GM15510 (cell line): ENCODE results near the gene BCL2L1.
A peak's percentile ranks its signal among the peaks of the same experiment; 100 is the strongest.

ENCODE experiments used
- POLR2A ChIP-seq: IDR thresholded peaks from 3 replicates; pipeline ENCODE4 v1.6.1; 2011; ENCODE audit warnings: borderline replicate concordance; ENCODE audit not compliant: insufficient read length; ENCODE audit errors: extremely low read depth

The BCL2L1 gene

DNA sequence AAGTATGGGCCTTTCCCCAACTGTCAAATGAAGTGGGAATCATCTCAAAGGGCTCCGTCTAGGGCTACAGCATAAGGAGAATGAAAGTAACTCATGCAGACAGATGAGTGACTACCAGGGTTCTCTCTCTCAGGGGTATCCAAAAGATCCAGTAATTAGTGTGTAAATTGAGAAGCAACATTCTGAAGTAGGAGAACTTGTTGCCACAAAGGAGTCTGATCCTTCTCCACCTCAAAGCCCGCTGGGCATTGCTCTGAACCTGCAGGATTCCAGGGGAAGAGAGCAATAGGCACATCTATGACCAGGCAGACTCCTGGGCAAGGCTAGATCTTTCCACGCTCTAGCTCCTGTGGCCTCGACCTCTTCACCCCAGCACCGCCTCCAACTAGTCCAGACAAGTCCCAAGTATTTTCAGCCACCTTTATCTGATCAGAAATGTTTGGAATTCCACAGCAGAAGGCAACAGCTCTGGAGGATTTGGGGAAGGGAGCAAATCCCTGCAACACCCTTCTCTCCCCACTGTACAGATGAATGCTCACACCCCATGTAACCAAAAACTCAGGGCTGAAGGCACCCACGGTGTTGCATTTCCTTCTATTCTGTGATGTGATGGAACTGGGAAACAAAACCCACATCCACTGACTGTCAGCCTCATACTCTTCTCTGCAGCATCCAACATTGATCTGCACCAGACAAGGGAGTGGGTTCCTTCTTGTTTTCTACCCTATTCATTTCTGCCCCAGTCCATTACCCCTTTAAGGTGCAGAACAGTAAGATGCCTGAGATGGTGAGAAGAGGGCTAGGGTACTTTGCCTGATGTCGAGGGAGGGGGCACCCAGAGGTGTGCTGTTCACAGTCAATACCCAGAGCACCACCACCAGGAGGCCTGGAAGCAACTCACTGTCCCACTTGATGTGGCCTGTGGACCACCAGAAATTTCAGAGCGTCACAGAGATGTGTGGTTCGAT lies 44.0 kb downstream of the BCL2L1 start:
- TF ChIP-seq POLR2A, result no peak

DNA sequence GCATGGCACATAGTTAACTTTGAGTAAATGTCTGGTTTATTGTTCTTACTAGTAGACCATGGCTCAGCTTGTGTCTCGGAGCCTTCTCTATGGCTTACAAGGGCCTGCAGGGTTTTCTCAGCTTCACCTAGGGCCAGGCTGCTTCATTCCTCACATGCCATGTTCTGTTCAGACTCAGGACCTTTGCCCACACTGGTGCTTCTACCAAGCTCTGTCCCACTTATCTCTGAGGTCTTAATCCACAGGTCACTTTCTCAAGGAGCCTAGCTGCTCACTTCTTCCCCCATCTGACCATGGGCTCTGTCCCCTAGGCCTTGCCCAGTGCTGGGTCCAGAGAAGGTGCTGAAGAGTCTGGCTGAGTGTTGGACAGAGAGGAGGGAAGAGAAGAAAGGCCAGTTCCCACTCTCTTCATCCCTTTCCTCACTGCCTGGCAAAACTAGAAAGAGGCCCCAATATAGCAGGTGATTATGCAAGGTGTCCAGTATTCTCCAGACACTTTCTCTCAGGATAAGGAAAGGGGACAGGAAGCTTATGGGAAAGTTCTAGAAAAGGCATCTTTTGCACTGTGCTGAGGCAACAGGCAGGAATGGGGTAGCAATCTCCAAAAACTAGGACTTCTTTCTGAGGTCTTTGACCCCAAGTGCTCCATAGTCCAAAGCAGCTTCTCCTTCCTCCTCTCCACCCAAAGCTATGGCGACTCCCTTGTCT lies 45.0 kb downstream of the BCL2L1 start:
- no peak for TF ChIP-seq POLR2A

DNA sequence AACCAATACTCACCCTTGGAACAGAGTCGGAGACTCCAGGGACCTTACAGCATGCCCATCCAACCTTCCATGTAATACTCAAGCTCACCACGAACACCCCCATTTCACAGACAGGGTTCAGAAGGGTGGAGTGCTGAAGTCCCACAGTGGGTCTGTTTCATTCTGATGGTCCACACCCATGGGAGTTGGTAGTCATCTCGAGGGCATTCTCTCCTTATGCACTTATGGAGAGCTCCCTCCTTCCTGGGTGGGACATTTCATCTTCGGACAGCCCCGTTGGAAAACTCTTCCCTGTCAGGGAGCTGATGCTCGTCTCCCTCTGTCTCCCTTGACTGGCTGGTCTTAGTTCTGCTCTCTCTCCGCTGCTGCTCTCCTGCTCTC lies 46.1 kb downstream of the BCL2L1 start:
- TF ChIP-seq POLR2A, result no peak

DNA sequence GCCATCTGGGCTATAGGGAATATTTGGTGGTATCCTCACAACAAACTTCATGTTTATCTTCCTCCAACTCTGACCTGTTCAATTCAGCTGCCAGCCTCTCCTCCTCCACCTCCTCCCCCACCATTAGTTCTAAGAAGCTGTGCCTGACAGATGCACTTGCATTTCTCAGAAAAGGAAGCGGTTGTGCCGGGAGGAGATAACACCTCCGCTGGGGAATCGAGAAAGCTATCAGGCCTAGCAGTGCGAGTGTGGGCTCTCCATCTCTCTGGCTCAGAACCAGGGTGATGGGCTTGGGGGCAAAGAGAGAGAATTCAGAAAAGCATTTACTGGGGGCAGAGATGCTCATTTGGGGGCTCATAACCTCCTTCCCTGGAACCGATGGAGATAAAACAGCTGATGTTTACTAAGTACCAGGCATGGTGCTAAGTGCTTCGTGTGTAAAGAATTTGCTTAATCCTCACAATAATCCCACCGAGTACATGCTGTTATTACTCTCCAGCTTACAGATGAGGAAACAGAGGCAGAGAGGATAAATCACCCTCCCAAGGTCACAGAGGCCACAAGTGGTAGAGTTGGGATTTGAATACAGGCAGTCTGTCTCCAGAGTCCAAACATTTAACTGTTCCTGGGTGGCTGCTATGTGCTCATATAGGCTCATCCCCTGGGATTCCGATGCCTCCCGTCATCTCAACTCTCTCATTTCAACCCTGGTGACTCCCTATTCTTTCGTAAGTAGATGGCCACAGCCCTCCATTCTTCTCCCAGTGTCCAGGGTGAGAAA lies 46.6 kb downstream of the BCL2L1 start:
- no peak for TF ChIP-seq POLR2A

DNA sequence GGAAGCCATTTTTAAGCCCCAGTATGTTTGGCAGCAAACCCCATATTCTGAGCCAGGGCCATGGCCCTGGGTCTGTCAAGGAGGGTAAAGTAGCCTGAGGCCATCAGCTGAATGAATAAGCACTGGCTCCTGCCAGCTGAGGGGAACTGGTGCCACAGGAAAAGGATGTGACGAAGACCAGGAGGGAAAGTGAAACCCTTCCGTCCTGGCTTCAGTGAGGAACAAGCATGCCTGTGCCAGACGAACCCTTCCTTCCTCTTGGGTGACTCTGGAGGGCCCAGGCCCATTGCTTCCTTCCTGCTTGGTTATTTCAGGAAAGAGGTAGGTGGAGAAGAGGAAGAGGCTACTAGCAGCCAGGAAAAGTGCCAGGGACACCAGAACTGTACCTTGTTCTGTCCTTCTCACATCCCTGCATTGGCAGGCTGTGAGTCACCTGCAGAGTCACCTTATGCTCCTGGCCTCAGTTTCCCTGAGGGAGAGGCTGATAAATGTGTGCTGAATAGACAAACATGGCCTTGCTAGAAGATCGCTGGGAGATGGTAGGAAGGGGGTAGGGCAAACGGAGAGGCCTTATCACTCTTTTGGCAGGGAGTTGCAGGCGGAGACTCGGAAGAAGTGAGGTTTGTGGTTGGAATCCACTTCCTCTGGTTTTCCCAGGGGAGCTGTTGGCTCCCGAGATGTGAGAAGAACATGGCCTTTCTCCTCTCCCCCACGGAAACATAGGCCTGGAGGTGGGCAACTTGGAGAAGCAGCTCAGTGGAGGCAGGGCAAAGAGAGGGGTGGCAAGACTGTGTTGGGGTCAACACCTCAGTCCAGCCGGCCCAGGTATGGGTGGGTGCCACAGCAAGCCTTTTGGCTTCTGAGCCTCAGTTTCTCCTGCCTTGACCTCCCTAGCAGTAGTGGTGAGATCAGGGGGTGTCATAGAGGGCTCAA lies 47.5 kb downstream of the BCL2L1 start:
- TF ChIP-seq POLR2A, result peak; percentile 44

DNA sequence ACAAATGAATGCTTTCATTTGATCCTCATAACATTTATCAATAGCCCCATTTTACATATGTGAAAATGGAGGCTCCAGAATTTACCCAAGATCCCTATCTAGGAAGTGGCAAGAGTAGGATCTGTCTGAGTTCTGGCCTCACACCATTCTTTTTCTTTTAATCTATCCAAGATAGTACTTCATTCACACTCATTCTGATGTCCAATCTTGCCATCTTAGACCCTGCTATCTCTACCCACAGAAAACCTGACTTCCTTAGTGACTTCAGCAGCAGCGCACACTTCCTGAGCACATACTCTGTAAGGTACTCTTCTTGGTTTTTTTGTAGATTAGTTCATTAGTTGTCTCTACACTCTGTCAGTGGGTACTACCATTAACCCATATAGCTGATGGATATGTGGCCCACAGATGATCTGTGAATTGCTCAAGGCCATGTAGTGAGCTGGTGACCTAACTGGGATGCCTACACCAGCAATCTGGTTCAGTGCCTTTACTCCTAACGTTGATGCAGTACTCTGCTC lies 48.7 kb downstream of the BCL2L1 start:
- TF ChIP-seq POLR2A, result no peak

DNA sequence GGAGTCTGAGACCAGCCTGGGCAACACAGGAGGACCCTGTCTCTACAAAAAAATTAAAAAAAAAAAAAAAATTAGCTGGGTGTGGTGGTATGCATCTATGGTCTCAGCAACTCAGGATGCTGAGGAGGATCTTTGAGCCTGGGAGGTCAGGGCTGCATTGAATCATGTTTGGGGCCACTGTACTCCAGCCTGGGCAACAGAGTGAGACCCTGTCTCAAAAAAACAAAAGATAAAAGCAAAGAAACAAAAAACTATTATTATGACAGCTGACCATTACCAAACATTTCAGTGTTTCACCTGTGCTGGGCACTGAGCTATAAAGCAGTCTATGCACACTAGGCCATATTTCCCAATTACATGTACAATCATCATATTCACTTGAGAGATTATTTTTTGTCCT lies 49.2 kb downstream of the BCL2L1 start:
- TF ChIP-seq POLR2A, result no peak

DNA sequence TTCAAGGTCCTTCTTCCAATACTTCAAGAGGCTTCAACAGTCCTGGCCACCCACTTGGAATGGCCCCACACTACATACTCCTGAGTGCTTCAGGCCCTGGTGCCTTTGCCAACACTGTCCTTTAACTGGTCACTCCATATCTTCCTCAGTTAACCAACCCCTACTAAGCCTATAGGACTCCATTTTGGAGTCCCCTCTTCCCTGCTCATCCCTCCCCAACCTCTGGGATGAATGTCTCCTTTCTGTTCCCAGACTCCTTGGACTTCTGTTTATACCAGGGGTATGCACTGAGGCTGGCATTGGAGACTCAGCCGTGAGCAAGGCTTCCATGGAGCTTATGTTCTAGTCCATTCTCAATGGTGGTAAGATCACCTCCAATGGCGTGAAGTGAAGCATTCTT lies 51.3 kb downstream of the BCL2L1 start:
- no peak for TF ChIP-seq POLR2A

DNA sequence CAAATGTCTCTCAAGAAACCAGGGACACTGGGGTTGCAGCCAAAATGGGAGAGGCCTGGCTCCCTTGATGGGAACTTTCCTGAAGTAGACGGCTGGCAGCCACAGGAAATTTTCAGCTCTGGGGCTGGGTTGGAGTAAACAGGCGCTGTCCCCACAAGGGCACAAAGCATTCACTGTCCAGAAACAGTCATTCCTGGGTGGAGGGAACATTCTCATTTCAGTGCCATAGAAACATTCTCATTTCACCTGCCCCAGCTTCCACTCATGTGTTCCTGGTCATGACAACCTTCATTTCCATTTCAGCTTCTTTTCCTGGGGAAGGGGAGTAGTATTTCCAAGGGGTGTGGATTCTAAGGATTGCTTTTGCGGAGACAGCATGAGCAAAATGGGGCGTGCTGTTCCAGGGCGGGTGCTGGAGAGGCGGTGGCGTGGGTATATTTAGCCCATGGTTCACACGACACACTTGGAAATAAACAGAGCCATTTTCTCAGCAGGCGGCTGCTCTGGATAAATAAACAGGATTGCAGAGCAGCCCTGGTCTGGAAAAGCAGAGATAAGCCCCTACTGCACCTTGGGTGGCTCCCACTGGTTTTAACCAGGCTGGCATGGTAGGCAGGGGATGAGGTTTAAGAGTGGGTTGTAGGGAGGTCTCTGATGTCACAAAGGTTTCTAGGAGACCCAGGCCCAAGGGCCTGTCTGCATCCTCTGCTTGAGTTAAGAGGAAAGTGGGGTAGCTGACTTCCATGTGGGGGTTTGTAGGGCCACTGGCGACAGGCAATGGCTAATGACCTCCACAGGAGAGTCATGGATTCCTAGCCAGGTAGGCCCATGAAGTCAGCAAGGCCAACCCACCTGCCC lies 52.1 kb downstream of the BCL2L1 start:
- TF ChIP-seq POLR2A, result no peak

DNA sequence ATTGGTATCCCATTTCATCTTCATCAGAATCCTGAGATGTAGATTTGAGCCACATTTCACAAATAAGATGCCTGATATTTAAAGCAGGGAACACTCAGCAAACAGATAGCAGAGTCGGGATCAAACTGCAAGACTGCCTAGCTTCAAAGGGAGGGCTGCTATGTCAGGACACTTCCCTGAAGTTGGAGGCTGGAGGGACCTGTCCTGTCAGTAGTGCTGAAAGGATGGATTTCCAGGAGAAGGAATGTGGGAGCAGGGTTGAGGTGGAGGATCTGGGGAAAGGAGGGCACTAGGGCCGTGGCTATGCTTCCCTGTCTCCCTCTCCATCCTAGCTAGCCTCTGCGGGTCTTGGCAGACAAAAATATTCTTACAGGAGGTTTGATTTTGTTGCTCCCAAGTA lies 52.8 kb downstream of the BCL2L1 start:
- TF ChIP-seq POLR2A, result no peak

DNA sequence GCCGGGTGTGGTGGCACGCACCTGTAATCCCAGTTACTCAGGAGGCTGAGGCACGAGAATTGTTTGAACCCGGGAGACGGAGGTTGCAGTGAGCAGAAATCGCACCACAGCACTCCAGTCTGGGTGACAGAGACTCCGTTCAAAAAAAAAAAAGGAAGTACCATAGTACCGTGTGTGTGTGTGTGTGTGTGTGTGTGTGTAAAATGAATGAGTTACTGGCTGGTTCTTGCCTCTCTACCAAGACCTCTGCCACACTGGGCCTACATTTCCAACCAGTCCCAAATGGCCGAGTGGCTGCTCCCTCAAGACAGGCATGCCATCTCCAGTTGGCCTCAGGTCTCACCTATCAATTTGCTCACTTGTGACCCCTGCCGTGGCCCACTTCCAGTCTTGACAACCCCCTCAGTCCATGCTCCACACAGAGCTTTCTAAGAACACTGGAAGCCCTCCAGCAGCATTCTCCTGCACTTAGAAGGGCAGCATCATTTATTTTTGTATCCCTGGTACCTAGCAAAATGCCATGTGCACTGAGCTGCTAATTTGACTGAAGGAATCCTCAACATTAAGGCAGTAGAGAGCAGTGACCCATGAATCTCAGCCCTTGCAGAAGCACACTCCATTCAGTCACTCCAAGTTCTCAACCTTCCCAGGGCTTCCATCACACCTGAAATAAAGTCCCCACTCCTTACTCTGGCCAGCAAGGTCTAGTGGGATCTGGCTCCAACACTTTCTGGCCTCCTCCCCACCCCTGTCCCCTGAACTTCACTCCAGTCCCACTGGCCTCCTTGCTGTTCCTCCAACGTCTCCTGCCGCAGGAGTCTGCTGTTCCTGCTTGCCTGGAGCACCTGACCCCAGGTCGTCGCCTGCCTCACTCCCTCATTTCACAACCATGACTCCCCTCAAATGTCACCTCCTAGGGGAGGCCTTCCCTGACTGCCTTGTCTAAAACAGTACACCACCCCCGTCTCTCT lies 55.1 kb downstream of the BCL2L1 start:
- TF ChIP-seq POLR2A, result no peak
